SK-N-SH (cell line): ENCODE measurements around the gene ANKRD44. TPM values are rescaled to one million over a fixed set of nuclear protein-coding genes. Genes with fewer than 3 reads are reported as not detected.

Experiments used
- CTCF ChIA-PET: fragments of 300-600, 350-600 bp; formaldehyde crosslinking; extraction: SDS; loops from one replicate; lab custom pipeline; 2021; lab: Yijun Ruan, JAX
- POLR2A ChIA-PET: fragments of 350-600 bp; sonication (Branson Sonifier 250); formaldehyde crosslinking; extraction: SDS; loops from one replicate; lab custom pipeline; 2020; ENCODE audit warnings: antibody characterized with exemption, inconsistent platforms; lab: Yijun Ruan, JAX
- DNase-seq: peaks from one replicate; pipeline ENCODE4 v3.0.0; 2012
- H2AFZ ChIP-seq: fragments of 200-600 bp; sonication (generic); 2 replicates; pipeline ENCODE4 v1.8.1; 2016; ENCODE audit warnings: antibody characterized with exemption, mild to moderate bottlenecking, low read depth
- H3F3A ChIP-seq: fragments of 200-600 bp; sonication (generic); replicated peaks from 2 replicates; pipeline ENCODE3; 2016; ENCODE audit warnings: antibody characterized with exemption, mild to moderate bottlenecking; ENCODE audit not compliant: insufficient read depth
- H3K27ac ChIP-seq, 2 experiments: fragments of 200-500 bp in 1 of 2; fragments of 200-600 bp in 1 of 2; sonication (Bioruptor generic) in 1 of 2; sonication (generic), shearing (Covaris generic) in 1 of 2; 2 replicates each; pipeline versions ENCODE4 v1.5.1 to v1.6.1; 2014 to 2016; ENCODE audit warnings: low read depth in 2 of 2, inconsistent platforms in 1 of 2, low read length in 1 of 2, mild to moderate bottlenecking in 1 of 2, mixed read lengths in 1 of 2
- H3K27me3 ChIP-seq: fragments of 200-600 bp; sonication (generic), shearing (Covaris generic); 2 replicates; pipeline ENCODE4 v1.6.1; 2016; ENCODE audit warnings: mixed run types; ENCODE audit not compliant: insufficient read depth
- H3K36me3 ChIP-seq, 2 experiments: fragments of 200-500 bp in 1 of 2; fragments of 200-600 bp in 1 of 2; sonication (Bioruptor generic) in 1 of 2; sonication (generic) in 1 of 2; replicated peaks in 1 of 2; 2 replicates each; pipeline versions ENCODE3 to v1.5.1; 2014 to 2016; ENCODE audit warnings: low read length in 1 of 2, mild to moderate bottlenecking in 1 of 2; ENCODE audit not compliant: insufficient read depth in 2 of 2, control insufficient read depth in 1 of 2
- H3K4me1 ChIP-seq, 2 experiments: fragments of 200-500 bp in 1 of 2; fragments of 200-600 bp in 1 of 2; sonication (Bioruptor generic) in 1 of 2; sonication (generic), shearing (Covaris generic) in 1 of 2; 2 replicates each; pipeline versions ENCODE4 v1.5.1 to v1.6.1; 2014 to 2016; ENCODE audit warnings: low read depth in 1 of 2, low read length in 1 of 2, mixed run types in 1 of 2; ENCODE audit not compliant: insufficient read depth in 2 of 2, control insufficient read depth in 1 of 2
- H3K4me2 ChIP-seq: fragments of 200-600 bp; sonication (generic), shearing (Covaris generic); 2 replicates; pipeline ENCODE4 v1.6.1; 2017; ENCODE audit warnings: mixed run types
- H3K4me3 ChIP-seq, 2 experiments: fragments of 200-500 bp in 1 of 2; fragments of 200-600 bp in 1 of 2; sonication (Bioruptor generic) in 1 of 2; sonication (generic), shearing (Covaris generic) in 1 of 2; 2 replicates each; pipeline versions ENCODE4 v1.5.1 to v1.8.1; 2014 to 2016; ENCODE audit warnings: low read depth in 2 of 2, inconsistent platforms in 1 of 2, low read length in 1 of 2, mild to moderate bottlenecking in 1 of 2, mixed read lengths in 1 of 2, moderate library complexity in 1 of 2
- H3K79me2 ChIP-seq: fragments of 200-600 bp; sonication (generic); 2 replicates; pipeline ENCODE4 v1.8.1; 2017; ENCODE audit warnings: mild to moderate bottlenecking; ENCODE audit not compliant: insufficient read depth
- H3K9ac ChIP-seq: fragments of 200-600 bp; sonication (generic); 2 replicates; pipeline ENCODE4 v1.6.1; 2017; ENCODE audit warnings: mixed run types
- H3K9me2 ChIP-seq: fragments of 200-600 bp; sonication (generic); 2 replicates; pipeline ENCODE4 v1.6.1; 2017; ENCODE audit warnings: mixed run types
- H3K9me3 ChIP-seq: fragments of 200-600 bp; sonication (generic); 2 replicates; pipeline ENCODE4 v1.6.1; 2017; ENCODE audit warnings: mixed run types, mild to moderate bottlenecking, moderate library complexity
- H4K20me1 ChIP-seq: fragments of 200-600 bp; sonication (generic); 2 replicates; pipeline ENCODE4 v1.6.1; 2017; ENCODE audit warnings: mild to moderate bottlenecking, mixed run types; ENCODE audit not compliant: insufficient read depth
- CHD2 ChIP-seq: fragments of 150-350 bp; IDR thresholded peaks from 2 replicates; pipeline ENCODE4 v1.6.1; 2018; ENCODE audit warnings: low read length; ENCODE audit not compliant: partially characterized antibody
- FOSL2 ChIP-seq: IDR thresholded peaks from 2 replicates; pipeline ENCODE4 v1.4.0; 2012; ENCODE audit warnings: low read depth, mild to moderate bottlenecking, moderate library complexity, borderline replicate concordance
- GABPA ChIP-seq: IDR thresholded peaks from 2 replicates; pipeline ENCODE4 v1.4.0; 2012; ENCODE audit warnings: low read depth, mild to moderate bottlenecking
- GATA2 ChIP-seq: sonication (generic); formaldehyde crosslinking; IDR thresholded peaks from 2 replicates; pipeline ENCODE4 v1.5.0; 2020; ENCODE audit warnings: mild to moderate bottlenecking, missing genetic modification reagents
- IRF3 ChIP-seq: fragments of 150-350 bp; IDR thresholded peaks from 2 replicates; pipeline ENCODE4 v1.6.1; 2016; ENCODE audit warnings: mild to moderate bottlenecking, low read depth, low read length
- MAX ChIP-seq: IDR thresholded peaks from 2 replicates; pipeline ENCODE4 v1.4.0; 2012; ENCODE audit warnings: low read depth
- MXI1 ChIP-seq: IDR thresholded peaks from 2 replicates; pipeline ENCODE4 v1.6.1; 2012; ENCODE audit warnings: mild to moderate bottlenecking, low read depth, low read length, improper control_type of control experiment
- NFIC ChIP-seq: IDR thresholded peaks from 2 replicates; pipeline ENCODE4 v1.4.0; 2012; ENCODE audit warnings: borderline replicate concordance
- PBX3 ChIP-seq: IDR thresholded peaks from 2 replicates; pipeline ENCODE4; 2012
- POLR2AphosphoS5 ChIP-seq: IDR thresholded peaks from 2 replicates; pipeline ENCODE4 v1.6.1; 2012; ENCODE audit warnings: low read depth, low read length
- SMC3 ChIP-seq: IDR thresholded peaks from 2 replicates; pipeline ENCODE4 v1.6.1; 2012; ENCODE audit warnings: low read depth, low read length, improper control_type of control experiment
- TCF12 ChIP-seq: IDR thresholded peaks from 2 replicates; pipeline ENCODE4 v1.4.0; 2012
- TEAD4 ChIP-seq: IDR thresholded peaks from 2 replicates; pipeline ENCODE4 v1.4.0; 2012; ENCODE audit warnings: mild to moderate bottlenecking, borderline replicate concordance; ENCODE audit not compliant: insufficient read depth
- USF2 ChIP-seq: fragments of 150-350 bp; IDR thresholded peaks from 2 replicates; pipeline ENCODE4 v1.6.1; 2017; ENCODE audit warnings: antibody characterized with exemption, low read length, low read depth, borderline replicate concordance
- whole genome bisulfite sequencing: methylation state at CpG from one replicate; pipeline ENCODE4 v1.1.6; 2017; ENCODE audit warnings: low lambda C conversion rate; 5-methylcytosine and 5-hydroxymethylcytosine counted together
- polyA plus RNA-seq, 3 experiments: library from polyadenylated mRNA; depleted of rRNA; stranded (reverse); fragments of >200 nt; gene quantifications; 2 replicates each; pipeline ENCODE4 v1.2.3, GENCODE V29; 2012

ANKRD44 gene
- polyA plus RNA-seq, 1 of the 3 experiments (the other 2 are of a cell fraction) = 12.5 TPM

GRCh38 chr2:197207106-197207505 is 103.5 kb downstream of the ANKRD44 start:
- POLR2A ChIA-PET = no interaction called here
- Histone ChIP-seq H3K36me3 (no peaks in the 10 kb centered on the region), H3F3A (no peaks in the 10 kb centered on the region), H3K27me3 (no peaks in the 10 kb centered on the region), H3K9me3 (no peaks in the 10 kb centered on the region), H3K4me1 (peaks cover 7 to 26% of the 10 kb centered on the region in 2 experiments; a peak in 3 of 4 replicates), H4K20me1 (no peaks in the 10 kb centered on the region), H2AFZ (no peak overlapping the region), H3K4me2 (no peak overlapping the region), H3K79me2 (no peaks in the 10 kb centered on the region; the same call in 1 of the 2 replicates), H3K27ac (peak overlapping the region in 1 of 2 experiments; percentile 40; a peak in 2 of 4 replicates), H3K4me3 (no peak overlapping the region), H3K9me2 (no peaks in the 10 kb centered on the region), H3K9ac (no peak overlapping the region)
- no peak for DNase-seq
- CTCF ChIA-PET = interaction anchor here (1.0 to 1.7 kb wide), 4 partner anchors 34 to 105 kb away, joined by 3 to 4 read pairs (median 3); no protein-coding TSS in a partner anchor
- 57% methylated on average over 2 of the region's 2 CpGs for WGBS
- TF ChIP-seq SMC3 (no peak), GABPA (no peak), FOSL2 (no peak), NFIC (no peak), TEAD4 (no peak), CHD2 (no peak), PBX3 (no peak), USF2 (no peak), TCF12 (no peak), MXI1 (no peak), GATA2 (CRISPR knock-in tag) (no peak), IRF3 (no peak), MAX (no peak), POLR2AphosphoS5 (no peak)
